Sigmoid colon (tissue), 7 donors: ENCODE results near the gene SMOC2. TPM values are rescaled to one million over a fixed set of nuclear protein-coding genes. Genes with fewer than 3 reads are reported as not detected.
"Not testable (repeated sequence)": the region's sequence is repeated elsewhere in the genome, so short reads cannot be mapped to it uniquely, and the experiment has no call there.

Experiments used
- DNase-seq: peaks from one replicate; pipeline ENCODE4 v3.0.0-alpha.2; 2019
- H3K27ac ChIP-seq, 4 donors: fragments of 200-600 bp; sonication (generic); one replicate each; pipeline ENCODE4 v1.5.1; 2016 to 2019; ENCODE audit warnings: mild to moderate bottlenecking in 1 of 4
- H3K27me3 ChIP-seq, 3 donors: fragments of 200-600 bp; sonication (generic); one replicate each; pipeline ENCODE4 v1.5.1; 2019; ENCODE audit warnings: mild to moderate bottlenecking in 1 of 3
- H3K36me3 ChIP-seq, 4 donors: fragments of 200-600 bp; sonication (generic); one replicate each; pipeline ENCODE4 v1.5.1; 2016 to 2019
- H3K4me1 ChIP-seq, 4 donors: fragments of 200-600 bp; sonication (generic); one replicate each; pipeline ENCODE4 v1.5.1; 2017 to 2019
- H3K4me3 ChIP-seq, 4 donors: fragments of 200-600 bp; sonication (generic); one replicate each; pipeline ENCODE4 v1.5.1; 2017 to 2019; ENCODE audit warnings: mild to moderate bottlenecking in 2 of 4, moderate library complexity in 1 of 4
- H3K9me3 ChIP-seq, 4 donors: fragments of 200-600 bp in 3 of 4; sonication (generic) in 3 of 4; one replicate each; pipeline versions ENCODE4 v1.5.1 to v1.6.1; 2013 to 2019
- EP300 ChIP-seq, 4 donors: sonication (generic); formaldehyde crosslinking; IDR thresholded peaks; one replicate each; pipeline ENCODE4 v1.6.1; 2017; ENCODE audit warnings: antibody characterized with exemption in 4 of 4
- POLR2A ChIP-seq, 2 donors: fragments of 450-650 bp; IDR thresholded peaks; one replicate each; pipeline ENCODE4 v1.6.1; 2016; ENCODE audit warnings: antibody characterized with exemption in 2 of 2, mild to moderate bottlenecking in 2 of 2, moderate library complexity in 2 of 2
- POLR2AphosphoS5 ChIP-seq, 4 donors: sonication (generic); formaldehyde crosslinking; IDR thresholded peaks; one replicate each; pipeline ENCODE4 v1.6.1; 2017; ENCODE audit warnings: antibody characterized with exemption in 4 of 4
- WGBS, 2 donors: extraction: QIAGEN DNeasy Blood & Tissue Kit; methylation state at CpG; one replicate each; pipeline ENCODE4 v1.1.7; 2013; 5-methylcytosine and 5-hydroxymethylcytosine counted together
- intact Hi-C: fragments of 100-400 bp; cut with DNase I; formaldehyde crosslinking; loops from one replicate; pipeline ENCODE4 v1.15.1; 2023
- polyA plus RNA-seq, 3 donors: library from polyadenylated mRNA; stranded (reverse); fragments of 200-250 nt; gene quantifications; one replicate each; pipeline ENCODE4 v1.2.3, GENCODE V29; 2013
- total RNA-seq, 4 donors: library from RNA; depleted of rRNA; stranded (reverse); fragments of >200 nt; gene quantifications; one replicate each; pipeline ENCODE4 v1.1.0, GENCODE V29; 2016
- TF ChIP-seq, protein P1 (sequence below), 4 experiments: fragments of 450-650 bp in 3 of 4; fragments of 200-600 bp in 1 of 4; IDR thresholded peaks; one replicate each; pipeline ENCODE4 v1.5.1; 2016 to 2019; ENCODE audit warnings: antibody characterized with exemption in 4 of 4, mild to moderate bottlenecking in 3 of 4, moderate library complexity in 2 of 4
- donor health status: healthy with polysubstance abuse.
- donor health status: Bipolar disorder and iron deficiency.
- donor health status: healthy.

SMOC2 gene
- total and polyA plus RNA-seq, 7 donors: 4.2 to 130 (median 33.5) TPM

DNA sequence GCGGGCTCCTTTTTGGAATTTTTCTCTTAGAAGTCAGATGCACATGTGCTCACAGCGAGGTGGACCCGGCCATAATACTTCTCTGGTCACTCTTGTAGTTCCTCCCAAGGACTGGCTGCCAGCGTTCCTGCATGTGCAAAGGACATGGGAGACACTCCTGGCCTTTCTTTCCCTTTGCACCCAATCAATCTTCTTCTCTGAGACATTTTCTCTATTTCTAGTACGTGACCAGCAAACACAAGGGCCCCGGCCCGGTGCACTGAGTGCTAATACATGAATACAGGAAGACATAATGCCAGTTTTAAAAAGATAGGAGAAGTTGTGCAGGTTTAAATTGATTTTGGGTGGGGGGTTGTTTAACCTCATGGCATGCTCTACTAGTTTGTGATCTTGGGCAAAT lies 233.6 kb downstream of the SMOC2 start:
- intact Hi-C loops: no loop called here
- H3K4me3 ChIP-seq: no peak overlapping the region
- H3K9me3 ChIP-seq: no peaks in the 10 kb centered on the region
- H3K27me3 ChIP-seq: no peaks in the 10 kb centered on the region
- no peak overlapping the region for H3K27ac ChIP-seq
- no peaks in the 10 kb centered on the region for H3K4me1 ChIP-seq
- no peak for TF ChIP-seq POLR2A (IDR thresholded peaks at IDR 0.05)
- no peak for TF ChIP-seq POLR2AphosphoS5 (IDR thresholded peaks at IDR 0.05)
- no peak for TF ChIP-seq EP300 (IDR thresholded peaks at IDR 0.05)
- TF ChIP-seq, protein P1, sequence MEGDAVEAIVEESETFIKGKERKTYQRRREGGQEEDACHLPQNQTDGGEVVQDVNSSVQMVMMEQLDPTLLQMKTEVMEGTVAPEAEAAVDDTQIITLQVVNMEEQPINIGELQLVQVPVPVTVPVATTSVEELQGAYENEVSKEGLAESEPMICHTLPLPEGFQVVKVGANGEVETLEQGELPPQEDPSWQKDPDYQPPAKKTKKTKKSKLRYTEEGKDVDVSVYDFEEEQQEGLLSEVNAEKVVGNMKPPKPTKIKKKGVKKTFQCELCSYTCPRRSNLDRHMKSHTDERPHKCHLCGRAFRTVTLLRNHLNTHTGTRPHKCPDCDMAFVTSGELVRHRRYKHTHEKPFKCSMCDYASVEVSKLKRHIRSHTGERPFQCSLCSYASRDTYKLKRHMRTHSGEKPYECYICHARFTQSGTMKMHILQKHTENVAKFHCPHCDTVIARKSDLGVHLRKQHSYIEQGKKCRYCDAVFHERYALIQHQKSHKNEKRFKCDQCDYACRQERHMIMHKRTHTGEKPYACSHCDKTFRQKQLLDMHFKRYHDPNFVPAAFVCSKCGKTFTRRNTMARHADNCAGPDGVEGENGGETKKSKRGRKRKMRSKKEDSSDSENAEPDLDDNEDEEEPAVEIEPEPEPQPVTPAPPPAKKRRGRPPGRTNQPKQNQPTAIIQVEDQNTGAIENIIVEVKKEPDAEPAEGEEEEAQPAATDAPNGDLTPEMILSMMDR (IDR thresholded peaks at IDR 0.05): no peak
- WGBS, 2 donors: 92 to 94% methylated on average over 7 of the region's 7 CpGs
- no peak for DNase-seq
- no peaks in the 10 kb centered on the region for H3K36me3 ChIP-seq

- no peaks in the 10 kb centered on the region for H3K4me1 ChIP-seq
Observed at GRCh38 chr6:168675375-168675774, 234.4 kb downstream of the SMOC2 start.

DNA sequence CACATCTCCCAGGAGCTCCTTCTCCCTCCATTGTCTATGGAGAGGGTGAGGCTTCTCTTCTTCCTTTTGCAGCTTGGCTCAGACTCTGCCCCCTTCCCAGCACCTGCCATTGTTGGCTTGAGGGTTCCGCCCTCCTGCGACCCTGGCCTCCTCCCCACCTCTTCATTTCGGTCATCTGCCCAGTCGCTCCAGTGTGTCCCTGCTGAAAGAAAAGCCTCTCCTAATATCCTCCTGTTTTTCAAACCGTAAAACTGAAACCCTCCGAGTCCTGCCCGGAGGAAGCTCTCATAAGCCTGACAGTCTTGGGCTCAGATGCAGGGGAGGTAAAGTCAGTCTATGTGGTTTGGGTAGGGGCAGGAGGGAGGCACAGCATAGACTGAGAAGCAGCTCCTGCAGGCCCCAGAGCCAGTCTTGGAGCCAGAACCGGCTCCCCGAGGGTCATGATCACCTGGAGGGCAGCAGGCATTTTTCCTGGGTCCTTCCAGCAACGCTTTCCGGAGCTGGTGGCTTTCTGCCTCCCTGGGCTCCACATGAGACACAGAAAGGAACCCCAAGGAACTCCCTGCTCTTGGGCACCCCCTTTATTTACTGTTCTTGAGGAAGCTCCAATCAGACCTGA lies 235.1 kb downstream of the SMOC2 start:
- no peak for DNase-seq
- intact Hi-C loops: no loop called here
- Histone ChIP-seq H3K4me3 (no peak overlapping the region), H3K36me3 (no peaks in the 10 kb centered on the region), H3K9me3 (no peaks in the 10 kb centered on the region), H3K27me3 (no peaks in the 10 kb centered on the region), H3K4me1 (no peaks in the 10 kb centered on the region), H3K27ac (no peak overlapping the region)
- 88 to 91% methylated on average over 11 of the region's 11 CpGs for WGBS, 2 donors
- TF ChIP-seq, protein P1 (IDR thresholded peaks at IDR 0.05): no peak
- TF ChIP-seq EP300 (IDR thresholded peaks at IDR 0.05) (no peak), POLR2AphosphoS5 (IDR thresholded peaks at IDR 0.05) (no peak), POLR2A (IDR thresholded peaks at IDR 0.05) (no peak)

More at GRCh38 chr6:168675375-168675774, 234.4 kb downstream of the SMOC2 start:
- Histone ChIP-seq H3K4me3 (no peak overlapping the region), H3K27ac (no peak overlapping the region), H3K9me3 (no peaks in the 10 kb centered on the region), H3K36me3 (no peaks in the 10 kb centered on the region), H3K27me3 (no peaks in the 10 kb centered on the region)
- TF ChIP-seq, protein P1 (IDR thresholded peaks at IDR 0.05): no peak
- no peak for TF ChIP-seq POLR2AphosphoS5 (IDR thresholded peaks at IDR 0.05)
- TF ChIP-seq EP300 (IDR thresholded peaks at IDR 0.05): no peak
- no peak for TF ChIP-seq POLR2A (IDR thresholded peaks at IDR 0.05)
- intact Hi-C loops: no loop called here
- 69 to 75% methylated on average over 11 of the region's 11 CpGs for WGBS, 2 donors
- DNase-seq: no peak

GRCh38 chr6:168676552-168677322 lies 235.8 kb downstream of the SMOC2 start:
- intact Hi-C loops: no loop called here
- Histone ChIP-seq H3K9me3 (no peaks in the 10 kb centered on the region), H3K4me3 (no peak overlapping the region), H3K36me3 (no peaks in the 10 kb centered on the region), H3K27ac (no peak overlapping the region), H3K4me1 (no peaks in the 10 kb centered on the region), H3K27me3 (no peaks in the 10 kb centered on the region)
- 78 to 83% methylated on average over 16 of the region's 16 CpGs for WGBS, 2 donors
- no peak for DNase-seq
- TF ChIP-seq POLR2A (IDR thresholded peaks at IDR 0.05) (no peak), POLR2AphosphoS5 (IDR thresholded peaks at IDR 0.05) (no peak), EP300 (IDR thresholded peaks at IDR 0.05) (no peak)
- TF ChIP-seq, protein P1 (IDR thresholded peaks at IDR 0.05): no peak

DNA sequence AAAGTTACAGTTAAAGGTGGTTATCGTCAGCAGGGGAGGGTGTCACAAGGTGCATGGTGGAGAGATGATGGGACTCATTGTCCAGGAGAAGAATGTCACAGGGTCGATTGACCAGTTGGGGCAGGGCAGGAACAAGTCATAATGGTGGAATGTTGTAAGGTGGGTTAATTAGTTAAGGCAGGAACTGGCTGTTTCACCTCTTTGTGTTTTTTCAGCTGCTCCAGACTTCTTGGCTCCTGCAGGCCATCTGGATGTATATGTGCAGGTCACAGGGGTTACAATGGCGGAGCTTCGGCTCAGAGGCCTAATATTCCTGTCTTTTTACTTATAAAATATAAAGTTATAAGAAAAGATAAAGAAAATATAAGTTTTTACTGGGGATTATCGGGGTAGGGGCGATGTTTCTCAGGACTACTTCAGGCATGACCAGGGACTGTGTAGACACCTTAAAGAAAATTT lies 236.4 kb downstream of the SMOC2 start:
- 57 to 69% methylated on average over 6 of the region's 6 CpGs for WGBS, 2 donors
- intact Hi-C loops: not testable (repeated sequence)

More for the DNA sequence above, 236.4 kb downstream of the SMOC2 start:
- not testable (repeated sequence) for H3K36me3 ChIP-seq, H3K4me1 ChIP-seq, H3K27ac ChIP-seq, H3K27me3 ChIP-seq, DNase-seq, H3K9me3 ChIP-seq, H3K4me3 ChIP-seq
